IPS-15b (cell line): ENCODE results near the gene CAPS.

Source experiments
- H3K27me3 ChIP-seq: one replicate; pipeline ENCODE4 v1.6.1; 2013; ENCODE audit warnings: low read length; ENCODE audit not compliant: control insufficient read depth, insufficient read depth
- H3K36me3 ChIP-seq: one replicate; pipeline ENCODE4 v1.6.1; 2013; ENCODE audit warnings: low read length; ENCODE audit not compliant: control insufficient read depth, insufficient read depth
- H3K4me1 ChIP-seq: one replicate; pipeline ENCODE4 v1.6.1; 2013; ENCODE audit warnings: mild to moderate bottlenecking, low read length; ENCODE audit not compliant: control insufficient read depth, insufficient read depth
- H3K4me3 ChIP-seq: one replicate; pipeline ENCODE4 v1.5.1; 2013; ENCODE audit warnings: low read depth, low read length
- H3K9ac ChIP-seq: one replicate; pipeline ENCODE4 v1.6.1; 2013; ENCODE audit warnings: low read depth, mild to moderate bottlenecking, low read length
- H3K9me3 ChIP-seq: one replicate; pipeline ENCODE4 v1.6.1; 2013; ENCODE audit warnings: mild to moderate bottlenecking, low read length; ENCODE audit not compliant: control insufficient read depth, insufficient read depth

The CAPS gene

DNA sequence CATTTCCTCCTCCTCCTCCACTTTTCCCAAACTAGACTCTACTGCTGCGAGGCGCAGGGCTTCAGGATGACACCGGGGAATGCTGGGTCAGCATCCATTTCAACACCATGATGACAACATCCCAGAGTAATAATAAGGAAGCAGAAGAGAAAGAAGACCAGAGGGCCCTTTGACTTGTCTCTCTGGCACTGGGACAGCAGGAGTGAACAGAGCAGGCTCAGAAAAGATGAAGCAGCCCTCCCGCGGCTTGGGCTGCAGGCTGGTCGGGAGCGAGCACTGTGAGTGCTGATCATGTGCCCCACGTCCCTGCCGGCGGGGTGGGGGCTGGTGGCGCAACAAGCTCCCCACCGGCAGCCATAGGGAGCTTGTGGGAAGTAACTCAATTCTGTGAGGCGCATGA is 33.4 kb downstream of the CAPS start:
- H3K36me3 ChIP-seq, result peaks cover 11% of the 10 kb centered on the region
- peaks cover 28% of the 10 kb centered on the region for H3K4me1 ChIP-seq
- no peaks in the 10 kb centered on the region for H3K9me3 ChIP-seq
- H3K4me3 ChIP-seq, result no peak overlapping the region
- no peak overlapping the region for H3K9ac ChIP-seq
- H3K27me3 ChIP-seq, result no peaks in the 10 kb centered on the region

DNA sequence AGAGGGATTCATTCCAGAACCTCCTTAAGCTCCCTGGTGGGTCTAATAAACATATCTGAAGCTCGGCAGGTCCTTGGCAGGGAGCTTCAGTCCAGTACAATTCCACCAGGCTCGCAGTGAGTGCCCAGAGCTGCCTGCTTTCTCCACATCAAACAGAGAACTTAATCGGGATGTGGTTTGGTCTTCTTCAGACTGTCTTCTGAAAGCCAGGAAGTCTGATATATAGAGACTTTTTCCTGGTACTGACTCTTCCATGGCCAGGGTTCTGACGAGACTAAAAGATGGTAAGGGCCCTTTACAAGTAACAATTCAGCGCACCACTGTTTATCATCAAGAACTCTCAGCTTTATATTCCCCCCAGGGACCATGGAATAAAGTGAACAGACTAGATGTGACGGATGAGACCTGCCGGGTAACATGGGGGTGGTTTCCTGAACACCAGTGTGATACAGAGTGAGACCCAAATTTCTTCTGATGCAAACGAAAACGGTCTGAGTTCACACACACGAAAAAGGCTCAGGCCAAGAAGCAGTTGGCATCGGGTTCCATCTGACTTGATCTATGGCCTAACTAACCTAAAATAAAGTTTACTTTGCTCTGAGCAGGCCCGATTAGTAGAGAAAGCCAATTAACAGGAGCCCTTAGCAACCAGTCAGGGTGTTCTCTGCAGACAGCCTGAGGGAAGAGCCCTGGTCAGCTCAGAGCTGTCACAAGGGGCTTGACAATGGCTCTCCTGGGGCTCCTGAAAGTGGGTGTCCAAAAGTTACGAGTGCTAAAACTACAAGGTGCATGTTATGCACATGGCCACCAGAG is 34.9 kb downstream of the CAPS start:
- H3K27me3 ChIP-seq, result no peaks in the 10 kb centered on the region
- peaks cover 41% of the 10 kb centered on the region for H3K4me1 ChIP-seq
- no peaks in the 10 kb centered on the region for H3K9me3 ChIP-seq
- H3K36me3 ChIP-seq, result peaks cover 11% of the 10 kb centered on the region
- no peak overlapping the region for H3K4me3 ChIP-seq
- no peak overlapping the region for H3K9ac ChIP-seq

DNA sequence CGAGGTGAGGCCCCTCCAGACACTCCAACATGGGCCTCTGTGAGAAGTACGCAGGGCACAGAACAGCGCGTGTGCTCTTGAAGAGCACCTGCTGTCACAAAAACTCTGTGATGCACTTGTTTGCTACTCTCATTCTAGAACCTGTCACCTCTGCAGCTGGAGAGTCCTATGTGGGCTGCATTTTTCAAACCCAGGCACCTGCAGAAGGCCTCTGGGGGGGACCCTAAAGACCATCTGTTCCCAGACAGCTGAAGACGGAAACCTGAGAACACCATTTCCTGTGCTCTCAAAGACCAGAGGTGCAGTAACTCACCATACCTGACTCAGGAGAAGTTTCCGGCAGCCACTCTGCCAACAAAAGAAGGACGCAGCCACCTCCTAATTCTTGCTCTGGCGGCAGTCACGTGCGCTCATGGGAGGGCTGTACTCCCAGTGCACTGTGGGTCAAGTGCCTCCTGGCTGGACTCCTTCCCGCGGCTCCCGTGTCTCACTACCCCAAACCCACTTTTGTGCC is 35.8 kb downstream of the CAPS start:
- Histone ChIP-seq H3K27me3 (no peaks in the 10 kb centered on the region), H3K4me1 (peaks cover 49% of the 10 kb centered on the region), H3K36me3 (peaks cover 11% of the 10 kb centered on the region), H3K4me3 (no peak overlapping the region), H3K9me3 (no peaks in the 10 kb centered on the region), H3K9ac (no peak overlapping the region)

DNA sequence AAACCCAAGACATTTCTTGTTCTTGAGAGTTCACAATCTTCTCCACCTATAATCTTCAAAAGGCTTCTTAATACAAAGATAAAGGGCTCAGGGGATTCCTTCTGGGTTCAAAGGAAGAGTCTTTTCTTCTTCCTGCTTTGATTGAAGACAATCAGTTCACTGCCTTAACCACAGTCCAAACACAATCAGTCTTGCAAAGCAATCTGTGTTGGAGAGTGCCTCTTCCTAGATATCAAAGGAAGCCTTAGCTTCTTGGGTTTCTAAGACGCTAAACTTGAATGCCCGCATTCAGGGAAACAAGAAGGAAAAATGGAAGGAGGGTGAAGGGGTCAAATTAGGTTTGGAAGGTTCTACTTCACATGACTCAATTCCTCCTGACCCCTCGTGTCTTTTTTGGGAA is 36.7 kb downstream of the CAPS start:
- Histone ChIP-seq H3K36me3 (peaks cover 11% of the 10 kb centered on the region), H3K4me3 (no peak overlapping the region), H3K9me3 (no peaks in the 10 kb centered on the region), H3K4me1 (peaks cover 53% of the 10 kb centered on the region), H3K9ac (no peak overlapping the region), H3K27me3 (no peaks in the 10 kb centered on the region)

DNA sequence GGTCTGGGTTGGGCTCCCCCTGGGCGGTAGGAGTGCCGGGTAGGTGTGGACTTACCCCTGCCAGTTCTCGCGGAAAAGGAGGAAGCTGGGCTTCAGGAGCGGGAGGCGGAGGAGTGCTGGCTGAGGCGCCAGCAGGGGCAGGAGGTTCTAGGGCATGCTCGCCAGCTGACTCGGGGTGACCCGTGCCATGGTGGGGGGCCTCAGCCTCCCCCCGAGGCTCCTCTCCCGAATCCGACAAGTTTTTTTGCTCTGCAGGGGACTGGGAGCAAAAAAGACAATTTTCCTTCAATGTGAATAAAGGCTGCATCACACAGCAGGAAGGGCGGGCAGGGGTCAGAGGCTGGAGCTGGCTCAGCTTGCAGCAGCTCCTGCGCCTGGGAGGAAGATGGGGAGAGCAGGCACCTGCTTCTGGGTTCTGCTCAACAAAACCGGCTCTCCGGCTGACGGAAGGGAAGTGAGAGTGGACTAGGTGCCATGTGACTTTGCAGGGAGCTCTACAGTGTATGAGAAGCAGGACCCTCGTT is 37.3 kb downstream of the CAPS start:
- no peaks in the 10 kb centered on the region for H3K9me3 ChIP-seq
- no peaks in the 10 kb centered on the region for H3K27me3 ChIP-seq
- no peak overlapping the region for H3K4me3 ChIP-seq
- peaks cover 11% of the 10 kb centered on the region for H3K36me3 ChIP-seq
- no peak overlapping the region for H3K9ac ChIP-seq
- peaks cover 59% of the 10 kb centered on the region for H3K4me1 ChIP-seq

DNA sequence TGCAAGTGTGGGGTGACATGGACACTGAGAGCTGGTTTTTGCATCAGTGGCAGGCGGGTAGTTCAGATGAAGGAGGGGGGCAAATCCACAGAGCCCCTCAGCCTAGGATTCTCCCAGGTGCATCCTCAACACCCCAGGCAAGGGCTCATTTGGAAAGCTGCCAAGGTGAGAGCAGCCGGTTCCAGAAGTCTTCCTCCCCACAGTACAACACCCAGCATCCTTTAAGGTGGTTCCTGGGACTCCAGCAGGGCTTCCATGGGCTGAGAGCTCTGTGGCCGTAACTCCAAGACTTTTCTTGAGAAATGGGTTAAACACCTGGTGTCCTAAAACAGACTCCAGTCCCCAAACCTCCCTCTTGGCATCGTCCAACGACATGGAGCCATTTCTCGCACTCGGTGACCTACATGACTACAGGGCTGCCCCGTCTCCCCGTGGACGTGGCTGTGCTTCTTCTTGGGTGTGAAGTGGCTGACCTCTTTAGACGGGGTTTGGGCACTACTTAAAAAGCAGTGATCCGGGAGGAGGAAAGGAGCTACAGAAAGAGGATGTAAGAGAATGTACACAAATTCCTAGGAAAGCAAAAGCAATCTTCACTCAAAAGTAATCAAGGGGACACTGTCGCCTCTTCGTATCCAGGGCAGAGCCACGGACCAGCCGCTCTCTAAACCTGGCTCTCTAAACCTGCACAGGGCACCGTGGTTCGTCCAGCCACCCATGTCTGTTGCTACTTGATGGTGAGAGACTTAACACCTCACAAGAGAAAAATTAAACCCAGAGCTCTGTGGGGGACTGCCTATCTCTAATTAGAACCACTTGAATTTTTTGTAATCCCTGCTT is 38.4 kb downstream of the CAPS start:
- H3K4me1 ChIP-seq, result peaks cover 66% of the 10 kb centered on the region
- H3K9me3 ChIP-seq, result no peaks in the 10 kb centered on the region
- H3K4me3 ChIP-seq, result no peak overlapping the region
- H3K36me3 ChIP-seq, result peaks cover 10% of the 10 kb centered on the region
- H3K27me3 ChIP-seq, result no peaks in the 10 kb centered on the region
- H3K9ac ChIP-seq, result no peak overlapping the region

DNA sequence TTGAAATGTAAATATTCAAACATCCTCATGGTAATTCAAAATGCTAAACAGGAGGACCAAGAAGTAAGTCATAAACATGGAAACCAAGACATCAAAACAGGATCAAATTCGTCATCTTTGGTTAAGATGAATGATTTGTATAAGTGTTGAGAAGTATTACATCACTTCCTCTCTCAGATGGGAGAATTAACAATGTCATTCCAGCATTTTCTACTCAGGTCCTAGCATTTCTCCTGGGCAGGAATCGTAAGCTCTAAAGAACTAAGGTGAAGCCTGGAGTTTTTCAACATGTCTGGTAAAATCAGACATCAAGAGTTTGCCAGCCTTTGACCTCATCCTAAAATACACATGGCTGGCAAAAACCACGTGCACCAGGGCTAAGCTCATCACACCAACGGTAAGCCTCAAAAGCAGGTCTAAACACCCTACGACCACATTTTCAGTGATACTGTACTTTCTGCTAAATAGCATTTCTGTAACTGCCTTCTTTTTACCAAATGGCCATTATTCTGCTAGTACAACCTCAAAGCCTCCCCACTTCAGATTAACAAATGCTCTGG is 39.1 kb downstream of the CAPS start:
- Histone ChIP-seq H3K4me3 (no peak overlapping the region), H3K4me1 (peaks cover 73% of the 10 kb centered on the region), H3K27me3 (no peaks in the 10 kb centered on the region), H3K9me3 (no peaks in the 10 kb centered on the region), H3K36me3 (peaks cover 6% of the 10 kb centered on the region), H3K9ac (no peak overlapping the region)

DNA sequence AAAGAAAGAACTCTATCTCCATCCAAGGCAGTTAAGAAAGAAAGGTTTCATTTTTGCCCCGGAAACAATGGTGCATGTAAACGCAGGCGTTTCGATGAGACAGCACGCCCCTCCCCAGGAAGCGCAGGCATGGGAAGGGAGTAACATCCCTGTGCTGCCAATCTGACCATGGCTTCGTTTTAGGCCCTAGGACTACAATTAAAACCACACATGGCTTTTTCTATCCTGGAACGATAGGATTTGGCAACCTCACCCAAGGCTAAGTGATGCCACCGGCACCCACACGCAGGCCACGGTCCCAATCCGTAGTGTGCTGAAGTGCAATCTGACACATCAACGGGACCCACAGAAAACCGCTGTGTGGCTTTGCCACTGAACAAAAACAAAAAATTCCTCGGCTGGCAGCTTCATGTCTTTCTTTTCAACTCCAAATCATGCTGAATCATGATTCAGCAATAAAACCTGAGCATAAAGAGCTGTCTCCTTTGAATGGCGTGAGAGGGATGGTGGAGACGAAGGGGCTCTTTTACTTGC is 39.7 kb downstream of the CAPS start:
- Histone ChIP-seq H3K4me1 (peaks cover 71% of the 10 kb centered on the region), H3K9me3 (no peaks in the 10 kb centered on the region), H3K9ac (no peak overlapping the region), H3K27me3 (no peaks in the 10 kb centered on the region), H3K36me3 (peaks cover 6% of the 10 kb centered on the region), H3K4me3 (no peak overlapping the region)

DNA sequence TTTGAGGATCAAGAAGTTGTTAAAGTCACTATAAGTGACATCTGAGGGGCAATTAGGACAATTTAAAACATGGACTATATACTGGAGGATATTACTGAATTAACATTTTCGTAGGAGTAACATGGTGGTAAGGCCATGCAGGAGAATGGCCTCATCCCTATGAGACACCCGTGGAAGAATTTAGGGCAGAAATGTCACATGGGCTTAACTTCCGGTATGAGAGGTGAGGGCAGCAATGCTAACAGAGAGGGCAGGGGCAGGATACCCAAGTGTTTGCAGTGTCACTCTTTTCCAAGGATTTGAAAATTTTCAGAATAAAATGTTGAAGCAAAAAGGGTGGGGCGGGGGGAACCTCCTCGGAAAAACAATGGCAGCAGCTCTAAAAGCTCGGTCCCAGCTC is 40.2 kb downstream of the CAPS start:
- H3K36me3 ChIP-seq, result peaks cover 6% of the 10 kb centered on the region
- H3K27me3 ChIP-seq, result no peaks in the 10 kb centered on the region
- H3K4me3 ChIP-seq, result no peak overlapping the region
- H3K4me1 ChIP-seq, result peaks cover 70% of the 10 kb centered on the region
- no peaks in the 10 kb centered on the region for H3K9me3 ChIP-seq
- no peak overlapping the region for H3K9ac ChIP-seq

DNA sequence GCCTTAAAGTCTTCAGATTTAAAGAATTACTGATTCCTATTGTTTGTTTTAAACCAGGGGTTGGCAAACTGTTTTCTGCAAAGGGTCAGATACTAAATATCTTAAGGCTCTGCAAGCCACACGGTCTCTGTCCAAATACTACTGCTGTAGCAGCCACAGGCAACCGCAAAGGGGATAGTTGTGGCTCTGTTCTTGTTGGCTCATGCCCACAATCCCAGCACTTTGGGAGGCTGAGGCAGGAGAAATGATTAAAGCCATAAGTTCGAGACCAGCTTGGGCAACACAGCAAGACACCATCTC is 41.5 kb downstream of the CAPS start:
- Histone ChIP-seq H3K9me3 (no peaks in the 10 kb centered on the region), H3K27me3 (no peaks in the 10 kb centered on the region), H3K36me3 (no peaks in the 10 kb centered on the region), H3K4me3 (no peak overlapping the region), H3K9ac (no peak overlapping the region), H3K4me1 (peaks cover 66% of the 10 kb centered on the region)

DNA sequence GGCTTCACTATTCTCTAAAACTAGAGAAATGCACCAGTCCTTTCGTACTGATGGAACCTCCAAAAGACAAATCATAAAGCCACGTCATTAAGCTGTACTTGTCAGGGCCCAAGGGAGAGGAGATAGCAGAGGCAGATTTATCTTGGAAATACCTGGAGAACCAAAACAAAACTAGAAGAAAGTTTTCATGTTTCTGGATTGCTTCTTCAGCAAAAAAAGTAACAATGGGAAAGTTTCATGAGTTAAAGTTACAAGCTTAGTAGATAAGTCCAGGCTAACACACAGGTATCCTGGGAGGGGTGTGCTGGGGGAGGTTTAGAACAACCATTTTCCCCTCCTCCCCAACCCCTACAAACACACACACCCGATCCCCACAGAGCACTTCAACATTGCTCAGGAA is 42.3 kb downstream of the CAPS start:
- no peaks in the 10 kb centered on the region for H3K27me3 ChIP-seq
- H3K9ac ChIP-seq, result no peak overlapping the region
- H3K4me1 ChIP-seq, result peaks cover 60% of the 10 kb centered on the region
- no peaks in the 10 kb centered on the region for H3K9me3 ChIP-seq
- no peaks in the 10 kb centered on the region for H3K36me3 ChIP-seq
- no peak overlapping the region for H3K4me3 ChIP-seq
